ENCODE measurements around the gene MIA3.

Gene MIA3

GRCh38 chr1:222680080-222680479 lies 62.2 kb downstream of the MIA3 start:
- DNase-seq: no peak

- DNase-seq: no peak
These were observed 73.1 kb downstream of the MIA3 start for GRCh38 chr1:222691016-222691415.

- DNase-seq: no peak
These were observed 77.0 kb downstream of the MIA3 start for GRCh38 chr1:222694927-222695326.

GRCh38 chr1:222696741-222697140 lies 78.8 kb downstream of the MIA3 start:
- no peak for DNase-seq

GRCh38 chr1:222697203-222697602 lies 79.3 kb downstream of the MIA3 start:
- DNase-seq: no peak

GRCh38 chr1:222697826-222698225 lies 79.9 kb downstream of the MIA3 start:
- DNase-seq: no peak

- no peak for DNase-seq
These were observed 84.3 kb downstream of the MIA3 start for GRCh38 chr1:222702210-222702609.

GRCh38 chr1:222704260-222704659 lies 86.4 kb downstream of the MIA3 start:
- no peak for DNase-seq

GRCh38 chr1:222706815-222707214 lies 88.9 kb downstream of the MIA3 start:
- DNase-seq: no peak

GRCh38 chr1:222709700-222710153 lies 91.8 kb downstream of the MIA3 start:
- no peak for DNase-seq

GRCh38 chr1:222711319-222712252 lies 93.7 kb downstream of the MIA3 start:
- peak; percentile 59 for DNase-seq

GRCh38 chr1:222712253-222713090 lies 94.6 kb downstream of the MIA3 start, which contains the start of the genes AIDA and BROX:
TSS of gene AIDA (minus strand) at chr1:222712491. CDS start at chr1:222712317, 174 bp downstream.
TSS of gene BROX (plus strand) at chr1:222712564. CDS start at chr1:222715700, 3,136 bp downstream.
- peak; percentile 98 for DNase-seq

- DNase-seq: peak; percentile 91
These were observed 95.4 kb downstream of the MIA3 start for GRCh38 chr1:222713091-222713961.

- no peak for DNase-seq
These were observed 98.5 kb downstream of the MIA3 start for GRCh38 chr1:222716393-222716792.
